Adrenal gland (tissue), 12 donors: ENCODE results near the gene HSD17B7. TPM values are rescaled to one million over a fixed set of nuclear protein-coding genes. Genes with fewer than 3 reads are reported as not detected.
A peak's percentile ranks its signal among the peaks of the same experiment; 100 is the strongest.

Source experiments
- DNase-seq, 7 donors: peaks; one replicate each; pipeline ENCODE4 v3.0.0-alpha.2; 2019 to 2020
- H3K27ac ChIP-seq, 5 donors: fragments of 200-600 bp; sonication (generic) in 4 of 5; 1 replicate in 3 of 5; 2 replicates in 2 of 5; pipeline versions ENCODE4 v1.5.1 to v1.8.0; 2016 to 2020; ENCODE audit warnings: mild to moderate bottlenecking in 1 of 5
- H3K27me3 ChIP-seq: fragments of 200-600 bp; 2 replicates; pipeline ENCODE4 v1.8.0; 2021
- H3K36me3 ChIP-seq, 2 donors: fragments of 200-600 bp; replicated peaks in 1 of 2; 1 replicate in 1 of 2; 2 replicates in 1 of 2; pipeline versions ENCODE4 v1.5.1 to v1.8.0; 2018 to 2022
- H3K4me1 ChIP-seq, 2 donors: fragments of 200-600 bp; replicated peaks in 1 of 2; 1 replicate in 1 of 2; 2 replicates in 1 of 2; pipeline versions ENCODE4 v1.5.1 to v1.8.0; 2018 to 2021
- H3K4me3 ChIP-seq, 4 donors: fragments of 200-600 bp; sonication (generic) in 3 of 4; one replicate each; pipeline ENCODE4 v1.5.1; 2016 to 2018
- H3K9me3 ChIP-seq, 3 donors: fragments of 200-600 bp; sonication (generic) in 1 of 3; replicated peaks in 1 of 3; 1 replicate in 2 of 3; 2 replicates in 1 of 3; pipeline versions ENCODE4 v1.5.1 to v1.8.0; 2016 to 2021
- CTCF ChIP-seq, 6 experiments: fragments of 450-650 bp in 4 of 6; fragments of 200-600 bp in 2 of 6; sonication (generic) in 1 of 6; IDR thresholded peaks; 1 replicate in 5 of 6; 2 replicates in 1 of 6; pipeline versions ENCODE4 v1.5.1 to v1.8.0; 2016 to 2021; ENCODE audit warnings: antibody characterized with exemption in 6 of 6, mild to moderate bottlenecking in 2 of 6, moderate library complexity in 1 of 6
- POLR2A ChIP-seq, 2 donors: fragments of 450-650 bp; IDR thresholded peaks; one replicate each; pipeline ENCODE4 v1.6.1; 2017; ENCODE audit warnings: antibody characterized with exemption in 2 of 2, mild to moderate bottlenecking in 2 of 2, moderate library complexity in 1 of 2
- WGBS, 4 donors: extraction: QIAGEN DNeasy Blood & Tissue Kit in 2 of 4; methylation state at CpG; one replicate each; pipeline versions ENCODE4 v1.1.5 to v1.1.7; 2013 to 2017; 5-methylcytosine and 5-hydroxymethylcytosine counted together
- intact Hi-C, 2 donors: fragments of 100-400 bp; cut with DNase I; formaldehyde crosslinking; loops; one replicate each; pipeline versions ENCODE4 v1.14.1 to v1.15.0; 2022 to 2023
- polyA plus RNA-seq, 3 donors: library from polyadenylated mRNA; stranded (reverse); fragments of 200-250 nt in 2 of 3; fragments of 350-450 nt in 1 of 3; fragmentation: Illumina TruSeq in 1 of 3; extraction: RNeasy Lipid Tissue Mini Kit (QIAGEN cat#74804) in 1 of 3; gene quantifications; one replicate each; pipeline ENCODE4 v1.2.3, GENCODE V29; 2013 to 2014
- total RNA-seq, 9 donors: library from RNA; depleted of rRNA in 4 of 9; stranded (reverse); fragments of >200 nt in 4 of 9; fragments of 120-200 nt in 1 of 9; fragmentation: NEBNext Ultra II Directional in 1 of 9; extraction: Animal tissue kit (Norgen Biotek cat#: 25700) in 1 of 9; gene quantifications; one replicate each; pipeline versions ENCODE4 v1.1.0 to v1.2.4, GENCODE V29; 2013 to 2023
- donor health status: healthy with polysubstance abuse.
- donor health status: Bipolar disorder and iron deficiency.
- donor health status: DM: yes; HTN: yes; CAD: no.
- donor health status: DM: no; HTN: no; CAD: no.
- donor health status: DM: no; HTN: no; CAD: no.
- donor health status: DM: yes; HTN: yes; CAD: no.

The HSD17B7 gene
- total and polyA plus RNA-seq, 12 donors = 17.7 to 133 (median 39.8) TPM

GRCh38 chr1:162753001-162753658 is 37.4 kb upstream of the HSD17B7 start:
- intact Hi-C loops = no loop called here
- no peak for DNase-seq
- Histone ChIP-seq H3K27ac (no peak overlapping the region), H3K9me3 (no peaks in the 10 kb centered on the region), H3K4me3 (no peak overlapping the region), H3K4me1 (peaks cover 7 to 11% of the 10 kb centered on the region in 2 donors), H3K36me3 (peaks cover 0 to 28% of the 10 kb centered on the region in 2 donors), H3K27me3 (no peaks in the 10 kb centered on the region)
- 96 to 100% (median 100%) methylated on average over 1 of the region's 1 CpG for WGBS, 4 donors
- TF ChIP-seq POLR2A (IDR thresholded peaks at IDR 0.05) (no peak), CTCF (IDR thresholded peaks at IDR 0.05) (no peak)

- TF ChIP-seq CTCF (IDR thresholded peaks at IDR 0.05) = no peak
- TF ChIP-seq POLR2A (IDR thresholded peaks at IDR 0.05) = no peak
- DNase-seq = no peak
- no peak overlapping the region for H3K4me3 ChIP-seq
- no peak overlapping the region for H3K27ac ChIP-seq
- no peaks in the 10 kb centered on the region for H3K27me3 ChIP-seq
- peaks cover 0 to 28% of the 10 kb centered on the region in 2 donors for H3K36me3 ChIP-seq
- WGBS, 4 donors = 82 to 90% (median 88%) methylated on average over 1 of the region's 1 CpG
- no peaks in the 10 kb centered on the region for H3K9me3 ChIP-seq
- intact Hi-C loops = no loop called here
- H3K4me1 ChIP-seq = peaks cover 7 to 11% of the 10 kb centered on the region in 2 donors
These were observed 36.4 kb upstream of the HSD17B7 start for GRCh38 chr1:162753998-162754585.

GRCh38 chr1:162755306-162755705 is 35.2 kb upstream of the HSD17B7 start:
- intact Hi-C loops = no loop called here
- 91 to 97% (median 95%) methylated on average over 3 of the region's 3 CpGs for WGBS, 4 donors
- H3K36me3 ChIP-seq = peaks cover 0 to 37% of the 10 kb centered on the region in 2 donors
- no peaks in the 10 kb centered on the region for H3K9me3 ChIP-seq
- no peak overlapping the region for H3K27ac ChIP-seq
- TF ChIP-seq CTCF (IDR thresholded peaks at IDR 0.05) (no peak), POLR2A (IDR thresholded peaks at IDR 0.05) (no peak)
- DNase-seq = no peak
- no peak overlapping the region for H3K4me3 ChIP-seq
- peaks cover 7 to 11% of the 10 kb centered on the region in 2 donors for H3K4me1 ChIP-seq
- H3K27me3 ChIP-seq = no peaks in the 10 kb centered on the region

GRCh38 chr1:162756523-162756922 is 34.0 kb upstream of the HSD17B7 start:
- peaks cover 0 to 48% of the 10 kb centered on the region in 2 donors for H3K36me3 ChIP-seq

More at GRCh38 chr1:162756523-162756922, 34.0 kb upstream of the HSD17B7 start:
- TF ChIP-seq CTCF (IDR thresholded peaks at IDR 0.05) (no peak), POLR2A (IDR thresholded peaks at IDR 0.05) (no peak)
- DNase-seq = no peak
- H3K4me3 ChIP-seq = no peak overlapping the region
- peaks cover 7 to 11% of the 10 kb centered on the region in 2 donors for H3K4me1 ChIP-seq
- intact Hi-C loops = no loop called here
- 89 to 92% (median 90%) methylated on average over 5 of the region's 5 CpGs for WGBS, 4 donors
- peak overlapping the region in 2 of 5 donors; percentile 24 to 40 for H3K27ac ChIP-seq
- H3K27me3 ChIP-seq = no peaks in the 10 kb centered on the region
- no peaks in the 10 kb centered on the region for H3K9me3 ChIP-seq
